Pancreas (tissue), 10 donors: ENCODE results near the gene POP7. TPM values are rescaled to one million over a fixed set of nuclear protein-coding genes. Genes with fewer than 3 reads are reported as not detected.
"Not testable (repeated sequence)": the region's sequence is repeated elsewhere in the genome, so short reads cannot be mapped to it uniquely, and the experiment has no call there.

Source experiments
- ATAC-seq, 4 donors: fragments of 200-7000 bp; cut with Tn5 transposase; one replicate each; pipeline versions ENCODE4 v1.8.0 to v1.9.1; 2020; ENCODE audit warnings: mild to moderate bottlenecking in 4 of 4, moderate library complexity in 4 of 4
- DNase-seq, 6 donors: peaks; one replicate each; pipeline ENCODE4 v3.0.0-alpha.2; 2020
- FAIRE-seq: peaks from 2 replicates; lab custom pipeline; 2012; peaks lifted over from hg19 to GRCh38; lab: Jason Lieb, UNC
- H3K27ac ChIP-seq, 4 donors: fragments of 200-600 bp; sonication (generic); 1 replicate in 3 of 4; 2 replicates in 1 of 4; pipeline versions ENCODE4 v1.5.0 to v1.8.0; 2020
- H3K27me3 ChIP-seq, 4 donors: fragments of 200-600 bp; one replicate each; pipeline ENCODE4 v1.8.0; 2021
- H3K36me3 ChIP-seq, 3 donors: fragments of 200-600 bp; sonication (generic) in 1 of 3; one replicate each; pipeline versions ENCODE4 v1.5.0 to v1.8.0; 2020 to 2021
- H3K4me1 ChIP-seq, 3 donors: fragments of 200-600 bp; one replicate each; pipeline ENCODE4 v1.8.0; 2021
- H3K4me3 ChIP-seq, 4 donors: fragments of 200-600 bp; sonication (generic) in 2 of 4; one replicate each; pipeline versions ENCODE4 v1.5.0 to v1.8.0; 2020 to 2021
- H3K9me3 ChIP-seq, 4 donors: fragments of 200-600 bp; one replicate each; pipeline ENCODE4 v1.8.0; 2021
- CTCF ChIP-seq, 4 donors: fragments of 200-600 bp; sonication (generic) in 3 of 4; IDR thresholded peaks; one replicate each; pipeline versions ENCODE4 v1.5.0 to v1.8.0; 2021; ENCODE audit warnings: antibody characterized with exemption in 4 of 4
- WGBS, 2 donors: extraction: QIAGEN DNeasy Blood & Tissue Kit; methylation state at CpG; one replicate each; pipeline ENCODE4 v1.1.7; 2013; 5-methylcytosine and 5-hydroxymethylcytosine counted together
- intact Hi-C, 3 donors: fragments of 100-400 bp; cut with DNase I; formaldehyde crosslinking; loops; one replicate each; pipeline versions ENCODE4 v1.11.1 to v1.14.2; 2022
- polyA plus RNA-seq, 2 donors: library from polyadenylated mRNA; stranded (reverse); fragments of 200-250 nt; gene quantifications; one replicate each; pipeline ENCODE4 v1.2.3, GENCODE V29; 2013
- total RNA-seq, 6 donors: library from RNA; stranded (reverse); fragmentation: NEBNext Ultra II Directional in 4 of 6; extraction: Animal tissue kit (Norgen Biotek cat#: 25700) in 4 of 6; gene quantifications; one replicate each; pipeline versions ENCODE4 v1.2.1 to v1.2.4, GENCODE V29; 2021 to 2023
- donor health status: healthy with polysubstance abuse.
- donor health status: DM: no; HTN: no; CAD: no; lungs with moderate emphysema.
- donor health status: DM: no; HTN: no; CAD: no.
- donor health status: control.
- donor health status: control.
- donor health status: Bipolar disorder and iron deficiency.
- donor health status: DM: yes; HTN: yes; CAD: no.
- donor health status: DM: no; HTN: no; CAD: no.
- donor health status: DM: no; HTN: no; CAD: no.
- donor health status: DM: yes; HTN: yes; CAD: no.

The POP7 gene
- 10 to 100 TPM; 10.5 to 19.2 (median 13.8) TPM for total RNA-seq
- polyA plus RNA-seq, result 10 to 100 TPM; 20.5 to 26.1 TPM

GRCh38 chr7:100705753-100706671, at the start of gene POP7:
Gene POP7, plus strand, starts transcription at chr7:100706121. Its CDS starts 710 bp downstream, at chr7:100706831.
- Histone ChIP-seq H3K36me3 (no peaks in the 10 kb centered on the region), H3K9me3 (no peaks in the 10 kb centered on the region), H3K27me3 (no peaks in the 10 kb centered on the region), H3K4me3 (peak within 1 kb of the TSS; percentile 71 to 85 (median 78)), H3K27ac (peak within 1 kb of the TSS; percentile 58 to 87 (median 84)), H3K4me1 (peaks cover 0 to 11% (median 6%) of the 10 kb centered on the region in 3 donors)
- intact Hi-C loops, result loop anchor here in 1 of 3 donors (10.0 kb wide), 1 partner anchor 149 kb away; the partner anchor contains the start of gene SLC12A9
- ATAC-seq (peak; percentile 94 to 98 (median 96)), DNase-seq (peak; percentile 98 to 100 (median 99)), FAIRE-seq (peak; percentile 64)
- 0% methylated on average over 84 to 86 of the region's 86 CpGs for WGBS, 2 donors
- TF ChIP-seq CTCF (IDR thresholded peaks at IDR 0.05), result no peak

- H3K27me3 ChIP-seq, H3K4me1 ChIP-seq, H3K9me3 ChIP-seq, FAIRE-seq, H3K4me3 ChIP-seq, intact Hi-C loops, H3K27ac ChIP-seq, H3K36me3 ChIP-seq: not testable (repeated sequence)
- peak in 1 of 4 donors; percentile 44 for ATAC-seq
- WGBS, 2 donors, result 66 to 74% methylated on average over 12 of the region's 12 CpGs
- peak in 2 of 6 donors; percentile 29 to 43 for DNase-seq
Measured at GRCh38 chr7:100662194-100662776, 43.6 kb upstream of the POP7 start.

- ATAC-seq (no peak), DNase-seq (no peak), FAIRE-seq (no peak)
- Histone ChIP-seq H3K27me3 (no peaks in the 10 kb centered on the region), H3K9me3 (no peaks in the 10 kb centered on the region), H3K4me1 (no peaks in the 10 kb centered on the region), H3K4me3 (no peak overlapping the region), H3K27ac (no peak overlapping the region), H3K36me3 (no peaks in the 10 kb centered on the region)
- intact Hi-C loops, result no loop called here
- WGBS, 2 donors, result 94 to 97% methylated on average over 5 of the region's 5 CpGs
- no peak for TF ChIP-seq CTCF (IDR thresholded peaks at IDR 0.05)
Measured at GRCh38 chr7:100665168-100665726, 40.7 kb upstream of the POP7 start.

- FAIRE-seq (no peak), DNase-seq (no peak), ATAC-seq (no peak)
- no peak overlapping the region for H3K27ac ChIP-seq
- no peaks in the 10 kb centered on the region for H3K27me3 ChIP-seq
- WGBS, 2 donors, result 76 to 84% methylated on average over 16 of the region's 16 CpGs
- intact Hi-C loops, result no loop called here
- no peak for TF ChIP-seq CTCF (IDR thresholded peaks at IDR 0.05)
- H3K4me1 ChIP-seq, result no peaks in the 10 kb centered on the region
- H3K36me3 ChIP-seq, result no peaks in the 10 kb centered on the region
- no peak overlapping the region for H3K4me3 ChIP-seq
- H3K9me3 ChIP-seq, result no peaks in the 10 kb centered on the region
Measured at GRCh38 chr7:100667331-100668068, 38.4 kb upstream of the POP7 start.

GRCh38 chr7:100668069-100668449, 37.9 kb upstream of the POP7 start:
- Histone ChIP-seq H3K27ac (no peak overlapping the region), H3K4me3 (no peak overlapping the region), H3K27me3 (no peaks in the 10 kb centered on the region), H3K4me1 (no peaks in the 10 kb centered on the region), H3K36me3 (no peaks in the 10 kb centered on the region), H3K9me3 (no peaks in the 10 kb centered on the region)
- DNase-seq (no peak), ATAC-seq (no peak), FAIRE-seq (no peak)
- TF ChIP-seq CTCF (IDR thresholded peaks at IDR 0.05), result no peak
- intact Hi-C loops, result no loop called here
- 74 to 87% methylated on average over 2 of the region's 2 CpGs for WGBS, 2 donors

GRCh38 chr7:100669106-100669505, 36.8 kb upstream of the POP7 start:
- 92 to 95% methylated on average over 12 of the region's 12 CpGs for WGBS, 2 donors
- H3K9me3 ChIP-seq, H3K4me3 ChIP-seq, FAIRE-seq, H3K36me3 ChIP-seq, DNase-seq, intact Hi-C loops, ATAC-seq, H3K27ac ChIP-seq, H3K4me1 ChIP-seq, H3K27me3 ChIP-seq: not testable (repeated sequence)
